HPDE6-E6E7 (cell line): Measurements from ENCODE around the gene ZBTB43.
"Not testable (repeated sequence)": the region's sequence is repeated elsewhere in the genome, so short reads cannot be mapped to it uniquely, and the experiment has no call there.

Source experiments
- DNase-seq: peaks from one replicate; pipeline ENCODE4 v3.0.0; 2011; ENCODE audit warnings: missing footprints; ENCODE audit errors: extremely low spot score

Gene ZBTB43

DNA sequence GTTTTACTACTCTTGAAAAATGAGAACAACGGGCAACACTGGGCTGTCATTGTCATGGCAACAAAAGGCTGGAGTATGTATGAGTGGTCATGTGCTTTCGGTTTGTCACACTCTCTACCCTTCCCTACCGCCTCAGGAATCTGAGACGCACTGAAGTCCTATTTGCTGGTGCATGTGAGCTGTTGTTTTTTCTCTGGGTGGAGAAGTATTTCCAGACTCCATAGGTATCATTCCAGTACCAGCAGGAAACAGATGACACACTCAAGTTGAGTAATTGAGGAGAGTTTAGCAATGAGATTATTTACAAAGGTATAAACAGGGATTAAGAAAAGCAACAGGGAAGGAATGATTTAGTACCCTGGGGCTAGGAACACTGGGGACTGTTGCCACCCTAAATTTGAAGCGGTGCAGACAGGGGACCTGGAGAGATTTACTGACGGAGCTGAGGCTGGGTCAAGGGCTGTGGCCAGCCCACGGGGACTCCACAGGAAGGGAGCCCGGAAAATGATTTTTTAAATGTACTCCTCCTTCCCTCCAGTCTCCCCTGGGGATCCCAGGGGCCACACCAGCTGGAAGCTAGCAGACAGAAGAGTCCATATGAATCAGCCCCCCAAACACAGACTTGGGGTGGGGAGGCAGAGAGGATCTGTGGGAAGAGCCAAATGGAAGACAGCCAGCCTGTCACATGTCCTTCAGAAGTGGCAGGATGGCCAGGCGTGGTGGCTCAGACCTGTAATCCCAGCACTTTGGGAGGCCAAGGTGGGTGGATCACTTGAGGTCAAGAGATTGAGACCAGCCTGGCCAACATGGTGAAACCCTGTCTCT lies 13.2 kb upstream of the ZBTB43 start:
- DNase-seq, result peak; percentile 86

DNA sequence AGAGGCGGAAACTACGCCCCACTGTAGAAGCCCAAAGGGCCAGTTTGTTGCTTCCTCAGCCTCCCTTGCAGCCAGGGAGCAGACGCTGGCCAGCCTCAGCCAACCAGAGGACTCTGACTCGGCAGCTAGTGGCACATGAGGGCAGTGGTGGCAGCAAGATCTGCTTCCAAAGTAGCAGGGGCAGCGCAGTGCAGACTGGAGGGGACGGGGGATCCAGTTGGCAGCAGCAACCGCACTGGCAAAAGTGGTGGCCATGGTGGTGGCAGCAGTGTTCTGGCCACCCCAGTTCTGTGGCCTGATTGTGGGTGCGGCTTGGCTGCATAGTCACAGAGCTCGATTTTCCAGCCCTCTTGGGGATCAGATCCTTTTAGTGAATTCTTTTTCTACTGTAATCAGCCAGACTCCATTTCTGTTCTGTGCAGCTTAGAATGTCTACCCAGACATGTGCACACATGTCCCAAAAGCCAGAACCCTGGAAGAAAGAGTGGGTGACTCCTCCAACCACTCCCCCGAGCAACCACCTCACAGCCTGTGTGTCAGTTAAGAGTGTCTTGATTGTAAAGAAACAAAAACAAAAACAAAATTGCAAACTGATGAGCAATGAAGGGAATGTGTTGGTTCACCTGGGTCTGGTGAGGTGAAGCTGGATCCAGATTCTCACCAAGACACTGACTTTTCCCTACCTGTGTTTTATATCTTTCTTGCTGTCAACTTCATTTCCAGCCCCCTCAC lies 11.0 kb upstream of the ZBTB43 start:
- peak; percentile 90 for DNase-seq

DNA sequence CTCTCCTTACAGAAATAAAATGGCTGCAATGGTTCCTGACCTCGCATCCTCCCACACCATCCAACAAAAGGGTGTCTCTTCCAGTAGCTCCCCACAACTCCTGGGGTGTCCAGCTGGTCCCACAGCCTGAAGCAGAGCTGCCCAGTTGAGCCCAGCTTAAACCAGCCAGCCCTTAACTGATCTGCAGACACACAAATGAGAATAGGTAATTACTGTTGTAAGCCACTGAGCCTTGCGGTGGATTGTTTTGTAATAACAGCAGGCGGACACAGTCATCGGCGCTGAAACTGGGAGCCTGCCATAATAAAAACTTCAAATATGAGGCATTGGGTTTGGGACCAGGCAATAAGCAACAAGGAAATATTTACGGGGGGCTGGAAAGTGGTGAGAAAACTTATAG lies 10.4 kb upstream of the ZBTB43 start:
- no peak for DNase-seq

DNA sequence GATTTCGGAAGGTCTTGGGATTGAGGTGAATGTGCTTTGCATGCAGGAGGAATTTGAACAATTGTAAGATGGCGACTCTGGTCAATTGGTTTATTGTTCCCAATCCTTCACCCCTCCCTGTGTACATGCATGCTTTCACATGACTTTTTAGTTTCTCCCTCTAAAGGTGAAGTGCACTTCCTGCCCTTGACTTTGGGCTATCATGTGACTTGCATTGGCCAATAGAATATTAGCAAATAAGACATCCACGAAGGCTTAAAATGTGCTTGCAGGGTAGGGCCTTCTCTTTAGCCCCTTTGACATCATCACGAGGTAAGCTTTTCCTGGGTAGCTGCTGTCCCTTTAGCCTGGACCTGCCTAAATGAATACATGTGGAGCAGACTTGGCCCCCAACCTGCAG lies 8.1 kb upstream of the ZBTB43 start:
- DNase-seq, result no peak

DNA sequence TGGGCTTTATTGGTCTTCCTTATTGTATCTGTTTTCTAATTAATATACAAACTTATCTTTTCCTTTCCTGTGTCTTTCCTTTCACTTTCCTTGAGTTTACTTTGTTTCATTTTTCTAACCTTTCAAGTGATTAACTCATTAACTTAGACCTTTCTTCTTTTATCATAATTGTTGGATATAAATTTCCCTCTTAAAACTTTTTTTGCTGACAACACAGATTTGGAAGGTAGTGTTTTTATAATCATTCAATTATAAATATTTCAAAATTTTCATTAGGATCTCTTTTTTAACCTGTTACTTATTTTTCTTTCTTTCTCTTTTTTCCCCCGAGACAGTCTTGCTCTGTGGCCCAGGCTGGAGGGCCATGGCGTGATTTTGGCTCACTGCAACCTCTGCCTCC lies 6.9 kb upstream of the ZBTB43 start:
- no peak for DNase-seq

DNA sequence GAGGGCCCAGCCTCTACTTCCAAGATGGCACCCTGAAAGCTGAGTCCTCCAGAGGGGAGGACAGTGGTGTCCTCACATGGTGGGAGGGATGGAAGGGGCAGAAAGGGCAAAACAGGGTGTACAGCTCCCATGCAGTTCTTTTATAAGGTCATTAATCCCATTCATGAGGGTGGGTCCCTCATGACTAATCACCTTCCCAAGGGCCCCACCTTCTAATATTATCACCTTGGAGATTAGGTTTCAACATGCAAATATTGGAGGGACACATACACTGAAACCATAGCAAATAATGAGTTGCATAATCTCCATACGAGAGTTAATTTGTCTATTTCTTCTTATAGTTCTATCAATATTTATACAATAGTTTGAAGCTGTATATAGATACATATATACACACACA lies 5.8 kb upstream of the ZBTB43 start:
- no peak for DNase-seq

DNA sequence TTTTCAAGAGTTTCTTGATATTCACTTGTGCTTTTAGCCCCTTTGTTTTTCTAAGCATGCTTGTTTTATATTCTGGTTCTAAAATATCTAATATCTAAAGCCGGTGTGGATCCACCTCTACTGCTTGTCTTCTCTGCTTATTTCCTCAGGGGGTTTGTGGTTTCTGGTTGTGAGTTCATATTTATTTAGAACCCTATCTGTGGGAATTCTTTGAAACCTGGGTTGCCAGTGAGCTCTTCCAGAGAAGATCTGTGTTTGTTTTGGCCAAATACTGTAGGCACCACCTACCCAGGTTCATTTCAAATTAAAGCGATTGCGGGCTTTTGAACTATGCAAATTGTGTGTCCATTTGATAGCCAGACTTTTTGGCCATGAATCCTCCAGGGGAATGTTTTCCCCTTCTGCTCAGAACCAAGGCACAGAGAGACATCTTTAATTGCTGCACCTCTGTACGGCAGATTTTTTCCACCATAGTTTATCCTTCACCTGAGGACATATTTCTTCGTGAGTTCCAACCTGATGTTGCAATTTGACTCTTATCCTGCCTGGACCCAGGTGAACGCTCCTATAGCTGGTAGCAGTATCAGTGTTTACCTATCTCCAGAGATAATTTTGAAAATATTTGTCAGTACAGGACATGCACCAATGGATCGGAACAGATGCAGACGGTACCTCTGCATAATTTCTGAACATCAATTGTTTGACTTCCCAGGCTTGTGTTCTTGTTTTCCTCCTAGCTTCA lies 2.4 kb upstream of the ZBTB43 start:
- no peak for DNase-seq

DNA sequence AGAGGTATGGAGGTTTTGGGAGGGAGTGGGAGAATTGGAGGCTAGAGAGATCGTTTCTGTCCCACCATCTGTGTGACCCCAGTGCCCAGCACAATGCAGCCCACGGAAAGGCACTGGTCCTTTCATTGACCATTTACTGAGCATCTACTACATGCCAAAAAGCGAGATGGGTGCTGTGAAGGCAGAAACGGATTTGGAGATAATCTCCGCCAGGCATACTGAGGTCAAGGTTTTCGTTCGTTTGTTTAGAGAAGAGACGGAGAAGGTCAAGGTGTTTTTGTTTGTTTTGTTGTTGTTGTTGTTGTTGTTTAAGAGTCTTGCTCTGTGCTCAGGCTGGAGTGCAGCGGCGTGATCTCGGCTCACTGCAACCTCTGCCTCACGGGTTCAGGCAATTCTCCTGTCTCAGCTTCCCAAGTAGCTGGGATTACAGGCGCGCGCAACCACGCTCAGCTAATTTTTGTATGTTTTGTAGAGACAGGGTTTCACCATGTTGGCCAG lies 593 bp upstream of the ZBTB43 start:
- DNase-seq, result no peak

DNA sequence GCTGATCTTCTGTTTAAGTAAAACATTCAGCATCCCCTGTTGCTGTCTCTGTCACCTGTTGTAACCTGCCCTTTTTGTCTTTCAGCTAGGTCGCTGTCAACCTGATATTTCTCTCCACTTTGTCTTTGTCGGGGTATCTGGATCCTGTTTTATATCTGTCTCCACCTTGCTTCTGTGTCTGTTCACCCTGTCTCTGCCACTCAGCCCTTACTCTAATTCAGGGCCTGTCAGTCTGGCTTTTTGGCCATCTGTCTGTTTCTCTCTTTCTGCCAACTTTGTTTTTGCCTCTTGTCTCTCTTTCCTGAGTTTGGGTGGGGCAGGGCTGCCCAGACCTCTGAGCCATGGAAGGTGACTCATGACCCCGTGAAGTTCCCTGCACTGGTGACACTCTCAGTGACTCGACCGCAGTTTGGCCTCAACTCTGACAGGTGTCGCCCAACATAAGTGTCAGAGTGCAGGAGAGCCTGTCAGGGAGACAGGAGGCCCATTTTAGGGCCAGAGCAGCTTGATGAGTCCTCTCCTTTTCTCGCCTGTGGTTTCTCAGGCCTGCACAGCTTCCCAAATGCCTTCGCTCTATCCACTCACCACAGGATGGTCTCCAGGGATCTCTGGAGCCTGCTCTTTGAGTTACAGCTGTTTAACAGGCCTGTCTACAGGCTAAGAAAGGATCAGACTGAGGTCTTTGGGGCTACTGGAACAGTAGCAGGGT lies 868 bp downstream of the ZBTB43 start:
- DNase-seq, result peak; percentile 37

DNA sequence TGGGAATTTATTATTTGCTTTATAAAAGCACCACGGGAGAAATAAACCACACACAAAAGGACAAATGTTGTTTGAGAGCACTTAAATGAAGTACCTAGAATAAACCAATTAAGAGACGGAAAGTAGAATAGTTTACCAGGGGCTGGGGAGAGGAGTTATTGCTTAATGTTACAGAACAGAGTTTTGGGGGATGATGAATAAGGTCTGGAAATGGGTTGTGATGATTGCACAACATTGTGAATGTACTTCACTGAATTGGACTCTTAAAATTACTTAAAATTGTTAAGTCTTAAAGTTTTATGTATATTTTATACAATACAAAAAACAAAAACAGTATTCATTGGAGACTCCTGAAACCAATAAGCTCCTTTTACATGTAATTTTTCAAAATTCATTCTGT lies 1.5 kb downstream of the ZBTB43 start:
- DNase-seq, result no peak

DNA sequence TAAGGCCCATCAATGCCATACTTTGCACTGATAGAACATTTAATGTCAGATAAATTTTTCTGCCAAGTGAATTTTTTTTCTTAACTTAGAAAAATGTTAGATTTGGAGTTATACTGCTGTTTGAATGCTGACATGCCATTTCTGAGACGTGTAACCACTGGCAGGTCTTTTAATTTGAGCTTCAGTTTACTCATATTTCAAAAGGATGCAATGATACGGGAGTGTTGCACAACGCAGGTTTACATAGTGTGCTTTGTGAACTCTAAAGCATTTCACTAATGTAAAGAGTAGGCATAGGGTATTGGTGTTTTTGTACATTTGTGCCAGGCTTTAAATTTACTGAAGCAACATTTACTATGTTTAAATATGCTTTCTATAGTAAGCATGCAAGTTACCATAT lies 4.2 kb downstream of the ZBTB43 start:
- no peak for DNase-seq

DNA sequence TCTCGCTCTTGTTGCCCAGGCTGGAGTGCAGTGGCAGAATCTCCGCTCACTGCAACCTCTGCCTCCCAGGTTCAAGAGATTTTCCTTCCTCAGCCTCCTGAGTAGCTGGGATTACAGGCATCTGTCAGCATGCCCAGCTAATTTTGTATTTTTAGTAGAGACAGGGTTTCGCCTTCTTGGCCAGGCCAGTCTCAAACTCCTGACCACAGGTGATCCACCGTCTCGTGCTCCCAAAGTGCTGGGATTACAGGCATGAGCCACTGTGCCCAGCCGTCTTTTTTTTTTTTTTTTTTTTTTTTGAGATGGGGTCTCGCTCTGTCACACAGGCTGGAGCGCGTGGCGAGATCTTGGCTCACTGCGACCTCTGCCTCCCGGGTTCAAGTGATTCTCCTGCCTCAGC lies 5.4 kb downstream of the ZBTB43 start:
- DNase-seq, result not testable (repeated sequence)

DNA sequence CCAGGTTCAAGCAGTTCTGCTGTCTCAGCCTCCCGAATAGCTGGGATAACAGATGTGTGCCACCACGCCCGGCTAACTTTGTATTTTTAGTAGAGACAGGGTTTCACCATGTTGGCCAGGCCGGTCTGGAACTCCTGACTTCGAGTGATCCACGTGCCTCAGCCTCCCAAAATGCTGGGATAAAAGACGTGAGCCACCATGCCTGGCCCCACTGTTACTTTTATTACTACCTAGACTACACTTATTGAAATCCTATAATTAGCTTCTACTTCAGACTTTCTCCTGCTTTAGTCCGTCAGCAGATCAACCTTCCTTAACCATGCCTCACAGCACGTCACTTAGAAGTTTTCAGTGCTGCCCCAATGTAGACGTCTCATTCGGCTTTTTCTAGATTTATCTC lies 8.2 kb downstream of the ZBTB43 start:
- DNase-seq, result no peak

DNA sequence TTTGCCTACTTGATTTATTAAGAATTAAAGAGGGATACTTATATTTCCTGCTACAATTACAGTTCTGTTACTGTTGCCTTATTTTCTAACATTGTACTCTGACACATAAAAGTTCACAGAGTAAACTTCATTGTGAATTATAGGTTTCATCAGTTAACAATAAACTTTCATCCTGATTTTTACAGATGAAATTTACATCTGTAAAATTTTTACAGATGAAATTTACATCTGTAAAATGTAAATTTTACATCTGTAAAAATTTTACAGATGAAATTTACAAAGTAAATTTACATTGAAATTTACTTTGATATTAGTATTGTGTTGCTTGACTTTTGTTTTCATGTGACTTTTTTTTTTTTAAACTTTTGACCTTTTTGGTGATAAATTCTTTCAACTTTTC lies 9.3 kb downstream of the ZBTB43 start:
- DNase-seq, result no peak

DNA sequence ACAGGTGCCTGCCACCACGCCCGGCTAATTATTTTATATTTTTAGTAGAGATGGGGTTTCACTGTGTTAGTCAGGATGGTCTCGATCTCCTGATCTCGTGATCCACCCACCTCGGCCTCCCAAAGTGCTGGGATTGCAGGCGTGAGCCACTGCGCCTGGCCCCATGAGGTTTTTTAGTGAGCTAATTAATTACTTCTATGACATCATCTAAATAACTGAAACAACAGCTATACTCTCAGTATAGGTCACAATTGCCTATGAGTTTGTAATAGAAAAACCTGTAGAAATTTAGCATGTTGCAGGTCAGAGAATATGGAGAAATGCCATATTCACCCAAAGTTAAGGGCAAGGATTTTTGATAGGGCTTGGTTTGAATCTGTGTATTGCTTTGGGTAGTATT lies 12.8 kb downstream of the ZBTB43 start:
- DNase-seq, result not testable (repeated sequence)

DNA sequence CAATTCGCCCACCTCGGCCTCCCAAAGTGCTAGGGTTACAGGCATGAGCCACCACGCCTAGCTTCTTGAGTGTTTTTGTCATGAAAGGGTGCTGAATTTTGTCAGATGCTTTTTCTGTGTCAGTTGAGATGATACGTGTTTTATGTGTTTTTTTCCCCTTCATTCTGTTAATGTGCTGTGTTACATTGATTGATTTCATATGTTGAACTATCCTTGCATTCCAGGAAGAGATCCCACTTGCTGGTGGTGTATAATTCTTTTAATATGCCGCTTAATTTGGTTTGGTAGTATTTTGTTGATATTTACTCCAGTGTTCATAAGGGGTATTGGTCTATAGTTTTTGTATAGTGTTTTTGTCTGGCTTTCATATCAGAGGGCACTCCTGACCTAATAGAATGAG lies 13.6 kb downstream of the ZBTB43 start:
- DNase-seq, result no peak

DNA sequence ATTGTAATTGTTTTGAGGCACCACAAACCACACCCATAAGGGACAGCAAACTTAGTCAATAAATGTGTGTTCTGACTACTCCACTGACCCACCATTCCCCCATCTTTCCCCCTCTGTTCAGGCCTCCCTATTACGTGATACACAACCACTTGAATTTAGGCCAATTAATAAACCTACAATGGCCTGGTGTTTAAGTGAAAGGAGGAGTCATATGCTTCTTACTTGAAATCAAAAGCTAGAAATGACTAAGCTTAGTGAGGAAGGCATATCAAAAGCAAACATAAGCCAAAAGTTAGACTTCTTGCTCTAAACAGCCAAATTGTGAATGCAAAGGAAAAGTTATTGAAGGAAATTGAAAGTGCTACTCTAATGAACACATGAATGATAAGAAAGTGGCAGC lies 14.6 kb downstream of the ZBTB43 start:
- DNase-seq, result no peak

DNA sequence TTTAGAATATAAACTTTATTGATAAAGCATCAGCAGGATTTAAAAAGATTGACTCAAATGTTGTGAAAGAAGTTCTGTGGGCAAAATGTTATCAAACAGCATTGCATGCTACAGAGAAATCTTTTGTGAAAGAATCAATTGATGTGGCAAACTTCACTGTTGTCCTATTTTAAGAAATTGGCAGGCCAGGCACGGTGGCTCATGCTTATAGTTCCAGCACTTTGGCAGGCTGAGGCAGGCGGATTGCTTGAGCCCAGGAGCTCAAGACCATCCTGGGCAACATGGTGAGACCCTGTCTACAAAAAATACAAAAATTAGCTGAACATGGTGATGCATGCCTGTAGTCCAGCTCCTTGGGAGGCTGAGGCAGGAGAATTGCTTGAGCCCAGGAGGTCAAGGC lies 17.4 kb downstream of the ZBTB43 start:
- no peak for DNase-seq

DNA sequence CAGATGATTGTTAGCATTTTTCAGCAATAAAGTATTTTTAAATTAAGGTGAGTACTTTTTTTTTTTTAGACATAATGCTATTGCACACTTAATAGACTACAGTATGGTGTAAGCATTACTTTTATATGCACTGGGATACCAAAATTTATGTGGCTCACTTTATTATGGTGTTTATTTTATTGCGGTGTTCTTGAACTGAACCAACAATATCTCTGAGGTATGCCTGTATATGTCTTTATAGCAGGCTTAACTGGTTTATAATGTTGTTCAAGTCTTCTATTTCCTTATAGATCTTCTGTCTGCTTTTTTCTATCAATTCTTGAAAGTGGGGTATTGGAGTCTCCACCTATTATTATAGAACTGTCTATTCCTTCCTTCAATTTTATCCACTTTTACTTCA lies 18.0 kb downstream of the ZBTB43 start:
- no peak for DNase-seq

DNA sequence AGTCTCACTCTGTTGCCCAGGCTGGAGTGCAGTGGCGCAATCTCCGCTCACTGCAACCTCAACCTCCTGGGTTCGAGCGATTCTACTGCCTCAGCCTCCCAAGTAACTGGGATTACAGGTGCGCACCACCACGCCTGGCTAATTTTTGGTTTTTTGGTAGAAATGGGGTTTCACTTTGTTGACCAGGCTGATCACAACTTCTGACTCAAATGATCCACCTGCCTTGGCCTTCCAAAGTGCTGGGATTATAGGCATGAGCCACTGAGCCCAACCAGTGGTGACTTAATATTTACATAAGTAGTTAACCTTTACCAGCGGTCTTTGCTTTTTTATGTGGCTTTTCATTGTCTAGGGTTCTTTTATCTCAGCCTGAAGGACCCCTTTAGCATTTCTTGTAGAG lies 19.2 kb downstream of the ZBTB43 start:
- not testable (repeated sequence) for DNase-seq

DNA sequence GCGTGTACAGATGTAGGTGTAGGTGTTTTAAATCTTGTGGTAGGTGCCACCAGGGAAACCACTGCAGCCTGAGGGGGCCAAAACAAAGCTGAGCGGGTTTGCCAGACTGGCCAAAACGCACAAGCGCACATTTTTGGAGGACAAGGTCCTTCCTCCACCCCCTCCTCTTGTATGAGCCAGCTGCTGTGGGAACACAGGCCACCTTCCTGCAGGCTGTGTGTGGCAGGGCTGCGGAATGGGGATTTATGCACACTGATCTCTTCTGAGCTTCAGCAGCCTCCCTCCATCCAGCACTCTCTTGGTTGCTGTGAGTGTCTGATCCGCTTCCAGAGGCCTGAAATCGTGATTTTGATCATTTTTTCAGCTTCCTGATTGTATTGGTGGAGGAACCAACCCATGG lies 22.4 kb downstream of the ZBTB43 start:
- DNase-seq, result no peak

DNA sequence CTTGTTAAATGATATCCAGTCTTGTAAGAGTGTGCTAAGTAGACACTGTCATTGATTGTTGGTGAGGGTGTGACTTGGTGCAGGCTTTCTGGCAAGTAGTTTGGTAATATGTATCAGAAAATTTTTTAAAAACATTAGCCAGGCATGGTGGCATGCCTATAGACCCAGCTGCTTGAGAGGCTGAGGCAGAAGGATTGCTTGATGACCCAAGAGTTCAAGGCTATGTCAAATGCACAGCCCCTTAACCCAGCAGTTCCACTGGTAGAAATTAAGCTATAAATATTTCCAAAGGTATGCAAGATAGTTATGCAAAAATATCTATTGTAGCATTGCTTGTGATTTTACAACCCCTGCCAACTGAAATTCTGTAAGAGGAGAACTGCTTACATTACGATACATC lies 24.2 kb downstream of the ZBTB43 start:
- no peak for DNase-seq
